GM10847 (cell line): Measurements from ENCODE around the gene DLK1.

Experiments used
- POLR2A ChIP-seq: IDR thresholded peaks from 2 replicates; pipeline ENCODE4 v1.6.1; 2011; ENCODE audit not compliant: insufficient read length; ENCODE audit errors: extremely low read depth

Gene DLK1

DNA sequence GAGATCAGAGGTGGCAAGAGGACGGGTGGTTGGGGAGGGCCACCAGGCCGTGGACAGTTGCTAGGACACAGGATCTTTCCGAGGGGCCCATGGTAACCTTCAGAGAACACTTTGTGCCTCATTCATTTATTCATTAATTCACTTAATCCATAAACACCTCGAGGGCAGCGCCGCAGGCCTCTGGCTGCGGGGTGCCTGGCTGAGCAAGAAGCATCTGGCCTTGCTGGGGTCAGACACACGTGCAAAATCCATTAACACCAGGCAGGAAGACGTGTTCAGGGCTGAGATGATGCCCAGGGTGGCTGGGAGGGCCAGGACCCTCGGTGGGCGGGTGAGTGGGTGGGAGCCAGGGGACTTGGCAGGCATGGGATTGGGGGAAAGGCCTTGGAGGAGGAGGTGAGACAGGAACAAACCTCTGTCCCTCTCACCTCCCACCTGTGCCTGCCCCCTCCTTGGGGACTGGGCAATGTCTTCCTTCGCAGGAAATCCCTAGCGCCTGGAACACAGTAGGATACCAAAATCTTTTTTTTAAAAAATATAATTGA is 6.6 kb upstream of the DLK1 start:
- TF ChIP-seq POLR2A = no peak

GRCh38 chr14:100721568-100721967 is 5.1 kb upstream of the DLK1 start:
- no peak for TF ChIP-seq POLR2A

DNA sequence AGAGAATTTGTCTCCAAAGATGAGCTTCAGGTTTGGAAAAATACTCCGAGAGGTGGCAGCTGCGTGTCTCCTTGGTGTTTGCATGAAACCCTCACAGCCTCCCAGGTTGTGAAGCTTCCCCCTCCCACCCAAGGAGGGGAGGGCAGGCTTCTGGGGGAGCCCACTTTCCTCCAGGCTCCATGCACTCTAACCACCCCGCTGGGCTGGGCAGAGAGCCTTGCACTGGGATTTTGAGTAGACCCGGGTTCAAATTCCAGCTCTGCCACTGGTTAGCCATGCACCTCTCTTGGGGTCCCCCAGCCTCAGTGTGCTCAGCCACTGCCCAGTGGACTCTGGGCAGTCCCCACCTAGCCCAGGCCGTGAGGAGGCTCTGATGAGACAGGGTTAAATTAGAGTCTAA is 4.3 kb upstream of the DLK1 start:
- no peak for TF ChIP-seq POLR2A

DNA sequence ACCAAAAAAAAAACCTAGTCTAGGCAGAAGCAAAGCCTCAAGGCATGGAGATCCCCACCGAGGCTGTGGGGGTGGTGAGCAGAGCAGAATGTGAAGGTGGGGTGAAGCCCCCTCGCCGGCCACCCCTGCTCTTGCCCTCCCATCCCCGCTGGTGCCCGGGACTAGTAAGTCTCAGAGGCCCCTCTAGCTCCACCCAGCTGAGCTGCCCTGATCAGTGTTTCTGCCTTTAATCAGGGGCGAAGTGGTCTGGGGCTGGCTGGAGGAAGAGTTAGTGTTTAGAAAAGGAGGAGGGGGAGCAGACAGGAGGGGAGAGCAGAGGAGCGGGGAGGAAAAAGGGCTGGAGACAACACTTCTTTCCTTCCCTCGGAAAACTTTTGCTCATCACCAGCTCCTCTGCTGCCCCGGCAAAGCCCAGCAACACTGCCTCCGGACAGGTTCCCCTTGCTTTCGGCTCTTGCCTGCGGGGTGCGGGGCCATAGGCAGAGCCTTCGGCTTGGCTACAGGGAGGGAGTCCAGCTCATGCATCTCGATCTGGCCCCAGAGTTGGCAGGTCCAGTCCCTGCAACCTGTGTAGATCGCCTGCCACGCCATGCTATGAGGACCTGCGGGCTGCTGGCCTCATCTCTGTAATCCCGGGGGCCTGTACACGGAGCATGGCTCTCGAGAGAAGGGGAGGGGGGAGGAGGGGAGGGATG is 3.4 kb upstream of the DLK1 start:
- no peak for TF ChIP-seq POLR2A

GRCh38 chr14:100723830-100724437 is 2.8 kb upstream of the DLK1 start:
- TF ChIP-seq POLR2A = no peak

DNA sequence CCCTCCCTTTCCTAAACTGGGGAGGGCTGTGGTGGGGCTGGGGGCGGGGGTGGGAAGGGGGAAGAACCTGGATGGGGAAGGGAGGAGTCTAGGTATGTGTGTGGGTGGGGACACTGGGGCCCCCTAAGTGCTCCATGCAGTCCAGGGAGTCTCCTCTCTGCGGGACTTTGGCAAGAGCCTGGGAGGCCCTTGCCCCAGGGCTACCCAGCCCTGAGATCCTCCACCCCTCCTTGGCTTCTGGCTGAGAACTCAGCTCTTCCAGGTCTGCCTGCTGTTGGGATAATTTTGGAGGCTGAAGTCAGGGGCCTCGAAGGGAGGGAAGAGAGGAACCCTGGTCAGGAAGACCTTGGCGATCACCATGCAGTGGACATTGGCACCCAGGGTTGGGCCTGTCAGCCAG is 2.2 kb upstream of the DLK1 start:
- TF ChIP-seq POLR2A = no peak

GRCh38 chr14:100725587-100726387 is 905 bp upstream of the DLK1 start:
- no peak for TF ChIP-seq POLR2A

DNA sequence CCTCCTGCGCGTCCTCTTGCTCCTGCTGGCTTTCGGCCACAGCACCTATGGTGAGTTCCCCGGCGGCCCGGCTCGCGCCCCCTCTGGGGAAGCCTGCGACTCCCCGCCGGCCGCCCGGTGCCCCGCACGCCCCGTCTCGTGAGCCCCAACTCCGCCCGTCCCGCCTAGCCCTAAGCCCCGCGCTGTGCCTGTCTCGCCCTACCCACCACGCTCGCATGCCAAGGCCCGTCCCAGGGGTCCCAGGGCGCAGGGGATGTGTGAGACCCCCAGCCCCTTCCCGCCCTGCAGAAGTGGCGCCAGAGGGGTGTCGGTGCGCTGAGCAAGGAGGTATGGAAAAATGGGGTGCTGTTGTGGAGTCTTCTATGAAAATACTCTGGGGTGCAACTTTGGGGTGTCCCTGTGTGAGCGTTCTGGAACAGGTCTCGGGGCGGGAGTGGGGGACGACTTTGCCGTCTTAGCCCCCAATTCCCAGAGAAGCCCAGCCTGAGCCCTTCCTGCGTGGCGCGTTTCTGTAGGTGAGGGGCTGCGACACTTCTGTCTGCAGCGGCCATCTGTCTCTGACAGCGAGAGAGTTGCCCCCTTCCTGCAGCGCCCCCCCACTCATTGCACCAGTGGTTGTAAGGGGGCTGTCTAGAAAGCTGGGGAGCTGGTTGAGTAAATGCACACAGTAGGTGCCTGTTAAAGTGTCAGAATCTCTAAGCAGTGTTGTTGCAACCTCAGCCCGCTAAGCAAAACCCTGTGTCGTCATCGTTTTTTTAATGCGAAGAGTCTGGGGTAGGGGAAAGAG is 587 bp downstream of the DLK1 start:
- no peak for TF ChIP-seq POLR2A

DNA sequence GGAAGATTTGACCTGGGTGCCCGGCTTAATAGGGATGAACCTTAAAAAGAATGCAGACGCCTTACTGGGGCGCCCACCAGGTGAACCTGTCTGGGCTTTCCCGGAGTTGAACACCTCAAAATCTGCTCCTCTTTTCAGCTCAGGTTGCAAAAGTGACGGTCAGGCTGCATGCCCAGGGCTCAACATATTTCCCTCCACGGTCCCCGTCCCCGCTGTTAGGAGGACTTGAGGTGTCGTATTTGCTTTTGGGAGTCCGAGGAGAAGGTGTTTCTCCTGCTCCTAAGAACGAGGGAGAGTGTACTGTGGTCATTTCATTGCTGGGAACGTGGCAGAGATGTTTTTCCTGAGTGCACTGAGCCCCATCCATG is 1.2 kb downstream of the DLK1 start:
- TF ChIP-seq POLR2A = no peak

DNA sequence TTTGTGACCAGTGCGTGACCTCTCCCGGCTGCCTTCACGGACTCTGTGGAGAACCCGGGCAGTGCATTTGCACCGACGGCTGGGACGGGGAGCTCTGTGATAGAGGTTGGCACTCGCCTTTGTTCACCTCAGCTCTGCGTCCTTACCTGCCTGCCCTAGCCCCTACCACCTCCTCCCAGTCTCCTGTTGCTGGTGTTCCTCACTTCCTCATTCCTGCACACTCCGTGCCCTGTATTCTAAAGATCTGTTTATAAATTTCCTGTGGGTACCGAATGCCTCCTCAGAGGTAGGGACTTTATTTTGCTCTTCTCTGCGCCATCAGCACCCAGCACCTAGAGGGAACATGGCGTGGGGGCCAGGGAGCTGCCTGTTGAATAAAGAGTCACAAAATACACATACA is 2.3 kb downstream of the DLK1 start:
- TF ChIP-seq POLR2A = no peak

DNA sequence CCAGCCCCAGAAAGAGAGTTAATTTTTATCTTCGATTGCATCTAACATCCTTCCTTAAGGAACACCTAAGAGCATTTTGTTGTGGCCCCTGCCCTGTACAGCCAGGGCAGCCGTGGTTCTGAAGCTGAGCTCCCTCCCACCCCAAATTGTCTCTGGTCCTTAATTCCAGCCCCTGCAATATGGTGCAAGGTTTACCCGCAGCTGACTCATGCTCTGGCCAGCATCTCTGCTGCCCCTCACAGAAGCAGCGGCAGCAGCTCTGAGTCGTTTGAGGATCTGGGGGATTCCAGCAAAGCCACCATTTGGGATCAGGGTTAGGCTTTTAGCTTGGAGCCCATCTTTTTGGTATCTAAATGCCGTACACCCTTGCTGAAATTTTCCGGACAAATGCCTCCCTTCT is 3.3 kb downstream of the DLK1 start:
- TF ChIP-seq POLR2A = no peak

- no peak for TF ChIP-seq POLR2A
These were observed 3.9 kb downstream of the DLK1 start for GRCh38 chr14:100730581-100730980.

GRCh38 chr14:100731011-100731670 is 4.4 kb downstream of the DLK1 start:
- no peak for TF ChIP-seq POLR2A

DNA sequence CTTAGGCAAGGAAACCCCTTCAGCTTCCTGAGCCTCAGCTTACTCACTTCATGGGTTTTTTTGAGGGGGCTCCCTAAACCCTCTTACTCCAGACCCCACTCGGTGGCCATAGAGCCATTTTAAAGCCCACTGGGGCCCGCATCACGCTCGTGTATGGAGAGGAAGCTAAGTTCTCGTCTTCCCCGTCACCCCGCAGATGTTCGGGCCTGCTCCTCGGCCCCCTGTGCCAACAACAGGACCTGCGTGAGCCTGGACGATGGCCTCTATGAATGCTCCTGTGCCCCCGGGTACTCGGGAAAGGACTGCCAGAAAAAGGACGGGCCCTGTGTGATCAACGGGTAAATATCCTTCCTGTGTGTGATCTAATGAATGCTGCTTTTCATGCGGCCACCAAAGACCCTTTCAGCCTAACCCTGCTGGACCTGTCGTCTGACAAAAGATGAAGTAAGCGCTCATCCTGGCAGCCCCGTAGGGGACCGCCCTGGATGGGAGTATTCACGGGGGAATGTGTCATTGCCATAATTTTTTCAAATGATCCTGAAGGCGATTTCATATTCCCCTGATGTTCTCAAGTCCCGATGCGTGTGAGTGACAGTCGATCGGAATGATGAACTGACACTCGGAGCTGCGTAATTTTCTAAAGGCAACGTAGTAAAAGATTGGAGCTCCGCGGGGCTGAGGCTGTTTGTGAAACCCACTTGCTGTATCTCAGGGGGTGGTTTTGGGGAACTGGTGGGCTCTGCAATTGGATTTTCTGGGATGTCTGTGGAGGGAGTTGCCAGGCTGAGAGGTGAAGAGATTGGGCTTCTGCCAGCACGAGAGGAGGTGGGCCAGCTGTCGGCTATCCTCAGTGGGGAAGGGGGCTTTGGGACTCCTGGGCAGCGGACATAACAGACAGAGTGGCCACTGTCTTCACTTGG is 5.4 kb downstream of the DLK1 start:
- no peak for TF ChIP-seq POLR2A
